Skeletal muscle satellite cell (primary cell): ENCODE data around the gene NECTIN1.
A peak's percentile ranks its signal among the peaks of the same experiment; 100 is the strongest.

Experiments used
- H3K27me3 ChIP-seq: 2 replicates; pipeline ENCODE4 v1.7.0; 2013; ENCODE audit warnings: low read length; ENCODE audit not compliant: control insufficient read depth, insufficient read depth
- H3K36me3 ChIP-seq: 2 replicates; pipeline ENCODE4 v1.7.0; 2013; ENCODE audit warnings: mild to moderate bottlenecking, control low read depth, low read length; ENCODE audit not compliant: insufficient read depth
- H3K4me1 ChIP-seq: 2 replicates; pipeline ENCODE4 v1.7.0; 2013; ENCODE audit warnings: low read length; ENCODE audit not compliant: control insufficient read depth, insufficient read depth
- H3K4me2 ChIP-seq: 2 replicates; pipeline ENCODE4 v1.7.0; 2013; ENCODE audit warnings: mild to moderate bottlenecking, low read length
- H3K4me3 ChIP-seq: 2 replicates; pipeline ENCODE4 v1.7.0; 2013; ENCODE audit warnings: low read length
- H3K9ac ChIP-seq: 2 replicates; pipeline ENCODE4 v1.7.0; 2013; ENCODE audit warnings: mild to moderate bottlenecking, low read depth, low read length, moderate library complexity
- H3K9me3 ChIP-seq: replicated peaks from 2 replicates; pipeline ENCODE4 v1.7.0; 2013; ENCODE audit warnings: mild to moderate bottlenecking, control low read depth, low read length

NECTIN1 gene

GRCh38 chr11:119727523-119728151 is 1.4 kb downstream of the NECTIN1 start:
- Histone ChIP-seq H3K4me1 (peaks cover 25% of the 10 kb centered on the region), H3K27me3 (no peaks in the 10 kb centered on the region), H3K4me3 (peak overlapping the region; percentile 97), H3K4me2 (peak overlapping the region; percentile 99), H3K9ac (peak overlapping the region; percentile 74), H3K9me3 (no peaks in the 10 kb centered on the region), H3K36me3 (no peaks in the 10 kb centered on the region)

- Histone ChIP-seq H3K4me3 (peak overlapping the region; percentile 97), H3K27me3 (no peaks in the 10 kb centered on the region), H3K36me3 (no peaks in the 10 kb centered on the region), H3K9me3 (no peaks in the 10 kb centered on the region), H3K9ac (peak overlapping the region; percentile 74), H3K4me1 (peaks cover 30% of the 10 kb centered on the region), H3K4me2 (peak overlapping the region; percentile 99)
Observed at GRCh38 chr11:119726585-119727522, 2.1 kb downstream of the NECTIN1 start.

- no peaks in the 10 kb centered on the region for H3K36me3 ChIP-seq
- H3K4me3 ChIP-seq: no peak overlapping the region
- H3K9ac ChIP-seq: no peak overlapping the region
Observed at GRCh38 chr11:119726150-119726553, 2.8 kb downstream of the NECTIN1 start.

GRCh38 chr11:119724956-119725355 is 4.0 kb downstream of the NECTIN1 start:
- H3K4me3 ChIP-seq: no peak overlapping the region
- no peaks in the 10 kb centered on the region for H3K36me3 ChIP-seq
- no peak overlapping the region for H3K4me2 ChIP-seq
- no peaks in the 10 kb centered on the region for H3K9me3 ChIP-seq
- no peak overlapping the region for H3K9ac ChIP-seq
- peaks cover 36% of the 10 kb centered on the region for H3K4me1 ChIP-seq
- no peaks in the 10 kb centered on the region for H3K27me3 ChIP-seq

More at GRCh38 chr11:119726150-119726553, 2.8 kb downstream of the NECTIN1 start:
- no peaks in the 10 kb centered on the region for H3K9me3 ChIP-seq
- no peak overlapping the region for H3K4me2 ChIP-seq
- peaks cover 37% of the 10 kb centered on the region for H3K4me1 ChIP-seq
- H3K27me3 ChIP-seq: no peaks in the 10 kb centered on the region

GRCh38 chr11:119723952-119724325 is 5.1 kb downstream of the NECTIN1 start:
- no peak overlapping the region for H3K9ac ChIP-seq
- no peaks in the 10 kb centered on the region for H3K36me3 ChIP-seq
- no peaks in the 10 kb centered on the region for H3K9me3 ChIP-seq
- no peaks in the 10 kb centered on the region for H3K27me3 ChIP-seq
- H3K4me2 ChIP-seq: no peak overlapping the region
- H3K4me1 ChIP-seq: peaks cover 31% of the 10 kb centered on the region
- no peak overlapping the region for H3K4me3 ChIP-seq

- no peaks in the 10 kb centered on the region for H3K27me3 ChIP-seq
- H3K4me1 ChIP-seq: peaks cover 31% of the 10 kb centered on the region
- H3K36me3 ChIP-seq: no peaks in the 10 kb centered on the region
Observed at GRCh38 chr11:119723243-119723951, 5.6 kb downstream of the NECTIN1 start.

GRCh38 chr11:119722281-119722794 is 6.7 kb downstream of the NECTIN1 start:
- Histone ChIP-seq H3K4me2 (no peak overlapping the region), H3K27me3 (no peaks in the 10 kb centered on the region), H3K9ac (no peak overlapping the region), H3K4me3 (no peak overlapping the region), H3K9me3 (no peaks in the 10 kb centered on the region), H3K36me3 (no peaks in the 10 kb centered on the region), H3K4me1 (peaks cover 22% of the 10 kb centered on the region)

More at GRCh38 chr11:119723243-119723951, 5.6 kb downstream of the NECTIN1 start:
- Histone ChIP-seq H3K9ac (no peak overlapping the region), H3K9me3 (no peaks in the 10 kb centered on the region), H3K4me2 (no peak overlapping the region), H3K4me3 (no peak overlapping the region)

- Histone ChIP-seq H3K27me3 (no peaks in the 10 kb centered on the region), H3K9ac (no peak overlapping the region), H3K4me3 (no peak overlapping the region), H3K4me2 (no peak overlapping the region), H3K9me3 (no peaks in the 10 kb centered on the region), H3K36me3 (no peaks in the 10 kb centered on the region), H3K4me1 (peaks cover 16% of the 10 kb centered on the region)
Observed at GRCh38 chr11:119721129-119722120, 7.6 kb downstream of the NECTIN1 start.

GRCh38 chr11:119720311-119720913 is 8.6 kb downstream of the NECTIN1 start:
- no peak overlapping the region for H3K4me2 ChIP-seq
- no peak overlapping the region for H3K9ac ChIP-seq
- H3K36me3 ChIP-seq: no peaks in the 10 kb centered on the region
- H3K4me1 ChIP-seq: peaks cover 16% of the 10 kb centered on the region
- H3K9me3 ChIP-seq: no peaks in the 10 kb centered on the region
- H3K27me3 ChIP-seq: no peaks in the 10 kb centered on the region
- no peak overlapping the region for H3K4me3 ChIP-seq

- no peaks in the 10 kb centered on the region for H3K36me3 ChIP-seq
- no peaks in the 10 kb centered on the region for H3K9me3 ChIP-seq
- H3K9ac ChIP-seq: no peak overlapping the region
- H3K4me3 ChIP-seq: no peak overlapping the region
- no peak overlapping the region for H3K4me2 ChIP-seq
- H3K27me3 ChIP-seq: no peaks in the 10 kb centered on the region
- H3K4me1 ChIP-seq: peaks cover 16% of the 10 kb centered on the region
Observed at GRCh38 chr11:119717839-119718534, 11.0 kb downstream of the NECTIN1 start.
